Gastroesophageal sphincter (tissue), 3 donors: ENCODE results near the gene LONP2.

Experiments used
- CTCF ChIP-seq, 4 experiments: fragments of 200-600 bp in 2 of 4; fragments of 450-650 bp in 2 of 4; sonication (generic) in 1 of 4; IDR thresholded peaks; one replicate each; pipeline ENCODE4 v1.5.1; 2017 to 2019; ENCODE audit warnings: antibody characterized with exemption in 4 of 4, mild to moderate bottlenecking in 2 of 4, moderate library complexity in 2 of 4
- EP300 ChIP-seq: sonication (generic); formaldehyde crosslinking; IDR thresholded peaks from one replicate; pipeline ENCODE4 v1.6.1; 2017; ENCODE audit warnings: antibody characterized with exemption, mild to moderate bottlenecking

GRCh38 chr16:48321317-48322036 lies 77.4 kb downstream of the LONP2 start:
- TF ChIP-seq CTCF (IDR thresholded peaks at IDR 0.05) (no peak), EP300 (no peak)
